BE2C (cell line): ENCODE results near the gene HECTD4.

Source experiments
- DNase-seq: peaks from one replicate; pipeline ENCODE4 v3.0.0-alpha.2; 2020
- H3K27me3 ChIP-seq: fragments of 250-450 bp; sonication (Bioruptor Pico); 2 replicates; pipeline ENCODE4 v1.5.1; 2020; ENCODE audit warnings: mild to moderate bottlenecking
- H3K36me3 ChIP-seq: fragments of 250-450 bp; sonication (Bioruptor Pico); 2 replicates; pipeline ENCODE4 v1.5.1; 2020; ENCODE audit warnings: mild to moderate bottlenecking
- H3K4me1 ChIP-seq: fragments of 250-450 bp; sonication (Bioruptor Pico); 2 replicates; pipeline ENCODE4 v1.5.1; 2020
- H3K4me3 ChIP-seq: 2 replicates; pipeline ENCODE4 v1.5.1; 2011; ENCODE audit warnings: low read depth, low read length
- H3K9me3 ChIP-seq: fragments of 250-450 bp; sonication (Bioruptor Pico); 2 replicates; pipeline ENCODE4 v1.5.1; 2020
- TF ChIP-seq, protein P1 (sequence below): IDR thresholded peaks from 2 replicates; pipeline ENCODE4 v1.5.1; 2012; ENCODE audit warnings: mild to moderate bottlenecking, low read depth, low read length

HECTD4 gene

DNA sequence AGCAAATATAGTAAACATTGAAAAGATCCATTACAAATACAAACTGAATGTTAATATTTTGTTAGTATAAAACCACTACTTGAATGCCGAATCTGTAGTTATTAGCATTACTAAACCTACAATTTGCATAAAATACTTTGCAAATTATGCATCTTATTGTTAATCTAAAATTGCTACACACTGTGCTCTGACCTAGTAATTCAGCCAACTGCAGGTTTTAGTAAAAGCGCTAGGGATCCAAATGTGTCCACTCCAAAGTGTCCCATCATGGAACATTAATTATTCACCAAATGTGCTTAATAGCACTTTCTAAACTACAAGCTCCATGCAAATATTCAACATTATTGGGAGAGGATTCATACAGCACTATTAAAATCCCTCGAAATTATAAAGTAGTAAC is 14.3 kb downstream of the HECTD4 start:
- no peak for DNase-seq
- Histone ChIP-seq H3K4me3 (no peak overlapping the region), H3K36me3 (no peaks in the 10 kb centered on the region), H3K4me1 (no peaks in the 10 kb centered on the region), H3K27me3 (no peaks in the 10 kb centered on the region), H3K9me3 (no peaks in the 10 kb centered on the region)
- TF ChIP-seq, protein P1, sequence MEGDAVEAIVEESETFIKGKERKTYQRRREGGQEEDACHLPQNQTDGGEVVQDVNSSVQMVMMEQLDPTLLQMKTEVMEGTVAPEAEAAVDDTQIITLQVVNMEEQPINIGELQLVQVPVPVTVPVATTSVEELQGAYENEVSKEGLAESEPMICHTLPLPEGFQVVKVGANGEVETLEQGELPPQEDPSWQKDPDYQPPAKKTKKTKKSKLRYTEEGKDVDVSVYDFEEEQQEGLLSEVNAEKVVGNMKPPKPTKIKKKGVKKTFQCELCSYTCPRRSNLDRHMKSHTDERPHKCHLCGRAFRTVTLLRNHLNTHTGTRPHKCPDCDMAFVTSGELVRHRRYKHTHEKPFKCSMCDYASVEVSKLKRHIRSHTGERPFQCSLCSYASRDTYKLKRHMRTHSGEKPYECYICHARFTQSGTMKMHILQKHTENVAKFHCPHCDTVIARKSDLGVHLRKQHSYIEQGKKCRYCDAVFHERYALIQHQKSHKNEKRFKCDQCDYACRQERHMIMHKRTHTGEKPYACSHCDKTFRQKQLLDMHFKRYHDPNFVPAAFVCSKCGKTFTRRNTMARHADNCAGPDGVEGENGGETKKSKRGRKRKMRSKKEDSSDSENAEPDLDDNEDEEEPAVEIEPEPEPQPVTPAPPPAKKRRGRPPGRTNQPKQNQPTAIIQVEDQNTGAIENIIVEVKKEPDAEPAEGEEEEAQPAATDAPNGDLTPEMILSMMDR: no peak

DNA sequence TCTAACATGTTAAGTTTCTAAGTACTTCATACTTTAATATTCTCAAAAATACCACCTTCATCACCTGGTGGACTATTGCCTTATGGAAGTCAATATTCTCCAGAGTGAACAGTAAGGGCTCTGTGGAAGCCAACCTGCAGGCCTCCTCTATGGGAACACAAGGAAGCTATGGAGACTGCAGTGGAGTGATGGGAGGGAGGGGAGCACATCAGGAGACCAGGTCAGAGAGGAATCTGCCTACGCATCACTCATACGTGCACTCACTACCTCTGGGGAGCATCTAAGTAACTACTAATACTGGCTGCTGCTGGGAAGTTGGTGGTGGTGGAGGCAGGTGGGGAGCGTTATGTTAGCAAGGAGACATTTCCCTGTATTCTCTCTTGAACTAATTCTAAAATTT is 19.9 kb downstream of the HECTD4 start:
- Histone ChIP-seq H3K4me3 (no peak overlapping the region), H3K9me3 (no peaks in the 10 kb centered on the region), H3K27me3 (no peaks in the 10 kb centered on the region), H3K36me3 (no peaks in the 10 kb centered on the region), H3K4me1 (no peaks in the 10 kb centered on the region)
- DNase-seq: no peak
- TF ChIP-seq, protein P1: no peak

DNA sequence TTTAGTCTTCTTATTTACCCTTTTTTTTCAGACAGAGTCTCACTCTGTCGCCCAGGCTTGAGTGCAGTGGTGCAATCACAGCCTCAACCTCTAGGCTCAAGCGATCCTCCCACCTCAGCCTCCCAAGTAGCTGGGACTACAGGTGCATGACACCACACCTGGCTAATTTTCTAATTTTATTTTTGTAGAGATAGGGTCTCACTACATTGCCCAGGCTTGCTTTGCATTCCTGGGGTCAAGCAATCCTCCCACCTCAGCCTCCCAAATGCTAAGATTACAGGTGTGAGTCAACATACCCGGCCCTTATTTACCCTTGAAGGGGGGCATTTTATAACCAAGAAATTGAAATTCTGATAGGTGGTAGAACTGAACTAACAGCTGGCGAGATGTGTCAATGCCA is 21.0 kb downstream of the HECTD4 start:
- Histone ChIP-seq H3K9me3 (no peaks in the 10 kb centered on the region), H3K4me3 (no peak overlapping the region), H3K36me3 (no peaks in the 10 kb centered on the region), H3K27me3 (no peaks in the 10 kb centered on the region), H3K4me1 (no peaks in the 10 kb centered on the region)
- TF ChIP-seq, protein P1: no peak
- DNase-seq: no peak

DNA sequence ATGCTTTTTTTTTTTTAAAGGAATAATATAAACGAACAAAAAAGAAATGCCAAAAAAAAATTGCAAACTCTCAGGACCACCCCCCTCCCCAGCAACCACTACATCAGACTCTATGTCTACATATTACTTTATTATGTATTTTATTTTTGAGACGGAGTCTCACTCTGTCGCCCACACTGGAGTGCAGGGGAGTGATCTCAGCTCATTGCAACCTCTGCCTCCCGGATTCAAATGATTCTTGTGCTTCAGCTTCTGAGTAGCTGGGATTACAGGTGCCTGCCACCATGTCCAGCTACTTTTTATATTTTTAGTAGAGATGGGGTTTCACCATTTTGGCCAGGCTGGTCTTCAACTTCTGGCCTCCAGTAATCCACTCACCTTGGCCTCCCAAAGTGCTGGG is 22.9 kb downstream of the HECTD4 start:
- TF ChIP-seq, protein P1: no peak
- no peaks in the 10 kb centered on the region for H3K27me3 ChIP-seq
- no peak for DNase-seq
- H3K36me3 ChIP-seq: no peaks in the 10 kb centered on the region
- no peak overlapping the region for H3K4me3 ChIP-seq
- H3K9me3 ChIP-seq: no peaks in the 10 kb centered on the region
- no peaks in the 10 kb centered on the region for H3K4me1 ChIP-seq

DNA sequence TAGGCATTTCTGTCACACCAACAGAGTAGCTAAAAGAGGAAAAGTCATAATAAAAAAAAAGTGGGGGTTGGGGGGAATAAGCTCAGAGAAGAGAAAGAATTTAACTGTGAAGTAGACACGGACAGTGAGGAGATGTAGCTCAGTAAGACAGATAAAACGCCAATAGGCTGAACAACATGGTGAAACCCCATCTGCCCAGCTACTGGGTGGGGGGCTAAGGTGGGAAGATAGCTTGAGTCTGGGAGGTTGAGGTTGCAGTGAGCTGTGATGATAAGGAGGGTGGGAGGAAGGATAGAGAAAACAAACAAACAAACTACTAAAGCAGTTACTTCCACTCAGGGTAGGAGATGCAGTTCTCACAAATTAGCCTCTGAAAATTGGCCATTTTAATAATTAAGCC is 25.0 kb downstream of the HECTD4 start:
- no peaks in the 10 kb centered on the region for H3K27me3 ChIP-seq
- TF ChIP-seq, protein P1: no peak
- no peaks in the 10 kb centered on the region for H3K36me3 ChIP-seq
- no peak overlapping the region for H3K4me3 ChIP-seq
- no peak for DNase-seq
- H3K4me1 ChIP-seq: no peaks in the 10 kb centered on the region
- no peaks in the 10 kb centered on the region for H3K9me3 ChIP-seq

DNA sequence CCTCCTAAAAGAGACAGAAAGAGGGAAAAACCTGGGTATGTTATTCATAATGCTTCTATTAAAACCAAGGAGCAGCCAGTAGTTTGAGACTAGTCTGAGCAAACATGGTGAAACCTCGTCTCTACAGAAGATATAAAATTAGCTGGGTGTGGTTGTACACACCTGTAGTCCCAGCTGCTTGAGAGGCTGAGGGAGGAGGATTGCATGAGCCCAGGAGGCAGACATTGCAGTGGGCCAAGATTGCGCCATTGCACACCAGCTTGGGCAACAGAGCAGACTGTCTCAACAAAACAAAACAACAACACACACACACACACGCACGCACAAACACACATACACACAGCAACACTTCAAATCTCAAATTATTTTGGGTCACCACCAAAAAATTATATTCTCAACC is 27.8 kb downstream of the HECTD4 start:
- no peak overlapping the region for H3K4me3 ChIP-seq
- H3K9me3 ChIP-seq: no peaks in the 10 kb centered on the region; the same call in 1 of the 2 replicates
- H3K27me3 ChIP-seq: no peaks in the 10 kb centered on the region
- peaks cover 13% of the 10 kb centered on the region; the same call in 1 of the 2 replicates for H3K4me1 ChIP-seq
- no peak for DNase-seq
- no peaks in the 10 kb centered on the region for H3K36me3 ChIP-seq
- TF ChIP-seq, protein P1: no peak
